HepG2 (cell line): Measurements from ENCODE around the gene NABP1. TPM values are rescaled to one million over a fixed set of nuclear protein-coding genes. Genes with fewer than 3 reads are reported as not detected.

ENCODE experiments used
- ATAC-seq: fragments of 200-7000 bp; cut with Tn5 transposase; 3 replicates; pipeline ENCODE4 v1.9.1; 2020; ENCODE audit warnings: mild to moderate bottlenecking, moderate library complexity
- BruUV-seq: library from RNA; stranded (reverse); fragments of 400-500 nt; replicated peaks from 2 replicates; lab custom pipeline; 2021; lab: Mats Ljungman, UMichigan
- CTCF ChIA-PET: fragments of 300-600 bp; formaldehyde crosslinking; extraction: SDS; loops from one replicate; lab custom pipeline; 2021; ENCODE audit warnings: low total read pairs, inconsistent platforms, low intra/inter-chr PET ratio; lab: Yijun Ruan, JAX
- POLR2A ChIA-PET: fragments of 350-600 bp; sonication (Branson Sonifier 250); formaldehyde crosslinking; loops from one replicate; lab custom pipeline; 2020; ENCODE audit warnings: antibody characterized with exemption, inconsistent platforms; lab: Yijun Ruan, JAX
- DNase-seq: peaks from one replicate; pipeline ENCODE4 v3.0.0-alpha.2; 2015; ENCODE audit warnings: low spot score
- FAIRE-seq: peaks from 3 replicates; lab custom pipeline; 2011; peaks lifted over from hg19 to GRCh38; lab: Jason Lieb, UNC
- H2AFZ ChIP-seq: one replicate; pipeline ENCODE4 v1.6.1; 2011; ENCODE audit warnings: low read length, inconsistent platforms
- H3K27ac ChIP-seq: fragments of 300-600 bp; 3 replicates; pipeline ENCODE4 v1.8.0; 2011; ENCODE audit warnings: mixed run types, mild to moderate bottlenecking, mixed read lengths, low read length, inconsistent platforms; ENCODE audit not compliant: insufficient read depth; ENCODE audit errors: extremely low read length
- H3K27me3 ChIP-seq, 2 experiments: fragments of 200-600 bp in 1 of 2; 2 replicates in 1 of 2; 3 replicates in 1 of 2; pipeline versions ENCODE4 v1.6.0 to v1.8.0; 2011; ENCODE audit warnings: low read length in 2 of 2, mild to moderate bottlenecking in 2 of 2, moderate library complexity in 2 of 2, inconsistent platforms in 1 of 2; ENCODE audit not compliant: insufficient read depth in 2 of 2, control insufficient read depth in 1 of 2
- H3K36me3 ChIP-seq, 2 experiments: fragments of 200-600 bp in 1 of 2; replicated peaks in 1 of 2; 2 replicates in 1 of 2; 3 replicates in 1 of 2; pipeline versions ENCODE4 v1.5.1 to v1.8.0; 2011; ENCODE audit warnings: low read length in 2 of 2, inconsistent platforms in 1 of 2; ENCODE audit not compliant: insufficient read depth in 2 of 2, control insufficient read depth in 1 of 2
- H3K4me1 ChIP-seq: 2 replicates; pipeline ENCODE4 v1.5.1; 2012; ENCODE audit warnings: low read length, inconsistent platforms; ENCODE audit not compliant: insufficient read depth
- H3K4me2 ChIP-seq: 2 replicates; pipeline ENCODE4 v1.6.0; 2011; ENCODE audit warnings: low read depth, low read length, inconsistent platforms
- H3K4me3 ChIP-seq, 3 experiments: fragments of 200-600 bp in 1 of 3; sonication (generic), shearing (Covaris generic) in 1 of 3; replicated peaks in 1 of 3; 2 replicates each; pipeline ENCODE4 v1.5.1; 2011 to 2016; ENCODE audit warnings: low read length in 3 of 3, inconsistent platforms in 2 of 3, low read depth in 2 of 3, mild to moderate bottlenecking in 2 of 3, control low read depth in 1 of 3, mixed read lengths in 1 of 3; ENCODE audit not compliant: insufficient read depth in 1 of 3
- H3K79me2 ChIP-seq: one replicate; pipeline ENCODE4 v1.6.1; 2011; ENCODE audit warnings: low read length, inconsistent platforms; ENCODE audit not compliant: insufficient read depth
- H3K9ac ChIP-seq: 2 replicates; pipeline ENCODE4 v1.6.0; 2011; ENCODE audit warnings: mild to moderate bottlenecking, low read depth, low read length, inconsistent platforms; ENCODE audit not compliant: insufficient read depth
- H3K9me3 ChIP-seq: 2 replicates; pipeline ENCODE4 v1.5.1; 2012; ENCODE audit warnings: mild to moderate bottlenecking, low read length
- H4K20me1 ChIP-seq: 2 replicates; pipeline ENCODE4 v1.6.0; 2011; ENCODE audit warnings: inconsistent platforms, mild to moderate bottlenecking, low read length, moderate library complexity; ENCODE audit not compliant: insufficient read depth
- CHD4 ChIP-seq: fragments of 200-600 bp; sonication (generic); IDR thresholded peaks from 2 replicates; pipeline ENCODE4 v1.7.0; 2017; ENCODE audit warnings: mild to moderate bottlenecking, low read length, borderline replicate concordance
- ETV6 ChIP-seq: sonication (generic); formaldehyde crosslinking; conservative IDR thresholded peaks from 2 replicates; pipeline ENCODE4 v1.4.0; 2020; ENCODE audit warnings: missing genetic modification reagents
- IRF2 ChIP-seq: IDR thresholded peaks from 2 replicates; pipeline ENCODE4 v1.6.1; 2018; ENCODE audit warnings: missing genetic modification reagents, missing compliant biosample characterization
- NFKBIZ ChIP-seq: IDR thresholded peaks from 2 replicates; pipeline ENCODE4 v1.6.1; 2018; ENCODE audit warnings: missing genetic modification reagents, missing compliant biosample characterization
- PCBP1 ChIP-seq: fragments of 200-400 bp; formaldehyde crosslinking; IDR thresholded peaks from 2 replicates; pipeline ENCODE4 v1.6.1; 2017; ENCODE audit warnings: mild to moderate bottlenecking, low read depth, low read length, borderline replicate concordance
- RELA ChIP-seq: sonication (generic); formaldehyde crosslinking; IDR thresholded peaks from 2 replicates; pipeline ENCODE4 v1.4.0; 2020; ENCODE audit warnings: missing genetic modification reagents
- ZBTB3 ChIP-seq: sonication (generic); formaldehyde crosslinking; IDR thresholded peaks from 2 replicates; pipeline ENCODE4 v1.4.0; 2020; ENCODE audit warnings: low read depth, mild to moderate bottlenecking, moderate library complexity, missing genetic modification reagents, borderline replicate concordance
- ZNF207 ChIP-seq: fragments of 450-650 bp; IDR thresholded peaks from 2 replicates; pipeline ENCODE4 v1.6.1; 2016; ENCODE audit warnings: antibody characterized with exemption, borderline replicate concordance
- ZNF501 ChIP-seq: sonication (generic); formaldehyde crosslinking; IDR thresholded peaks from 2 replicates; pipeline ENCODE4 v1.5.1; 2020; ENCODE audit warnings: mild to moderate bottlenecking, moderate library complexity, missing genetic modification reagents
- ZNF724P ChIP-seq: sonication (generic); formaldehyde crosslinking; IDR thresholded peaks from 2 replicates; pipeline ENCODE4 v1.8.0; 2022; ENCODE audit warnings: missing genetic modification reagents, borderline replicate concordance
- ZNF883 ChIP-seq: sonication (generic); formaldehyde crosslinking; IDR thresholded peaks from 2 replicates; pipeline ENCODE4 v1.5.1; 2020; ENCODE audit warnings: mild to moderate bottlenecking, missing genetic modification reagents; ENCODE audit errors: not compliant biosample characterization
- ZSCAN12 ChIP-seq: sonication (generic); formaldehyde crosslinking; IDR thresholded peaks from 2 replicates; pipeline ENCODE4 v1.9.0; 2021; ENCODE audit warnings: mild to moderate bottlenecking, missing genetic modification reagents
- WGBS: methylation state at CpG from one replicate; pipeline ENCODE4 v1.1.6; 2017; ENCODE audit warnings: low lambda C conversion rate; 5-methylcytosine and 5-hydroxymethylcytosine counted together
- in situ Hi-C: cut with HindIII; loops from 2 replicates; pipeline ENCODE4 v1.10.0; 2017; ENCODE audit warnings: low pct_unique_long_range_greater_than_20kb; ENCODE audit not compliant: extremely low pct_ligation_motif_present
- intact Hi-C: fragments of 100-400 bp; cut with micrococcal nuclease; formaldehyde crosslinking; loops from one replicate; pipeline ENCODE4 v1.10.0; 2022; ENCODE audit not compliant: unreplicated experiment
- polyA plus RNA-seq, 8 experiments: library from polyadenylated mRNA; depleted of rRNA in 3 of 8; stranded (reverse) in 7 of 8; unstranded in 1 of 8; fragments of >200 nt; fragmentation: Illumina TruSeq in 4 of 8; extraction: Trizol in 4 of 8; gene quantifications; 2 replicates each; pipeline versions ENCODE4 v1.2.1 to v1.2.3, GENCODE V29; 2011 to 2016; ENCODE audit warnings: low read depth in 4 of 8, missing spikeins in 1 of 8, mixed read lengths in 1 of 8; ENCODE audit not compliant: insufficient read depth in 1 of 8
- total RNA-seq, 5 experiments: library from RNA; depleted of rRNA; stranded (reverse); fragments of >200 nt; fragmentation: Illumina TruSeq; extraction: Trizol; gene quantifications; 2 replicates each; pipeline ENCODE4 v1.2.3, GENCODE V29; 2016; ENCODE audit warnings: low read depth in 1 of 5
- TF ChIP-seq, protein P1 (sequence below): sonication (generic); formaldehyde crosslinking; conservative IDR thresholded peaks from 2 replicates; pipeline ENCODE4 v1.5.0; 2020; ENCODE audit warnings: missing genetic modification reagents
- TF ChIP-seq, protein P2 (sequence below): sonication (generic); formaldehyde crosslinking; IDR thresholded peaks from 2 replicates; pipeline ENCODE4 v1.5.1; 2020; ENCODE audit warnings: mild to moderate bottlenecking, missing genetic modification reagents
- TF ChIP-seq, protein P3 (sequence below): IDR thresholded peaks from 2 replicates; pipeline ENCODE4 v1.6.1; 2016; ENCODE audit warnings: control low read depth
- TF ChIP-seq, protein P4 (sequence below): sonication (generic); formaldehyde crosslinking; IDR thresholded peaks from 2 replicates; pipeline ENCODE4 v1.4.0; 2020; ENCODE audit warnings: mild to moderate bottlenecking, missing genetic modification reagents

NABP1 gene
- total and polyA plus RNA-seq, 2 of the 13 experiments (the other 11 are each of a cell fraction or from before 2014, with no cell fraction given) = 14.9 to 19.8 TPM

DNA sequence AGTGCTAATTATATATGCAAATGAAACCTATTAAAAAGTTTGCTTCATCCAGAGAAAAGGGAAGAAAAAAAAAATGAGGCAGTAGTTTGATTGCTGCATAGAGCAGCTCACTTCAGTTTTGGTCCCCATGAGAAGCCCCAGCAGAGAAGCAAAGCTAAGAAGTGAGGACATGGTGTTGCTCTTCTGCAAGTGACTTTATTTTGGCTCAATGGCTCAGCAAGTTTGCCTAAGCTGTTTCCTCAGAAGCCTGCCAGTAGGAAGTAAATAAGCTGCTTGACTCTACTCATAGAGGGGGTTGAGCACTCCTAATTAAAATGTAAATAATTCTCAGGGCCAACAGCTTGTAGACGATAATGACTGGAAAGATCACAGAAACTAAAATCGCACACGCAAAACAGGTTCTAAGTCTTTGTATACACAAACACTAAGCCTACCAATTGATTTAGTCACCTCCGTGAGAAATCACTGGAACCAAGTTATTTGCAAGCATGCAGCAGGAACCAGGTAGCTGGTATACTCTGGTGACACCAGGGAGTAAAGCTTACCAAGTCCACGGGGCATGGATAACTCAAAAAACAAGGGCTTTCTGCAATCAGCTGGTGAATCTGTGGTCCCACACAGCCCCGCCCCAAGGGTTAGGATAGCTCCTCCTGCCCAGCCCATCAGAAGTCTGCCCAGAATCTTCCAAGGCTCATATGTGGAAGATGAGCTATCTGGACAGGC lies 39.7 kb upstream of the NABP1 start:
- Histone ChIP-seq H2AFZ (no peak overlapping the region), H3K4me1 (peaks cover 58% of the 10 kb centered on the region), H3K79me2 (no peaks in the 10 kb centered on the region), H3K4me3 (peak overlapping the region in 2 of 3 experiments; percentile 25 to 27; a peak in 3 of 6 replicates), H3K27me3 (no peaks in the 10 kb centered on the region), H3K9me3 (no peaks in the 10 kb centered on the region), H3K4me2 (peak overlapping the region; percentile 66), H3K9ac (peak overlapping the region; percentile 57), H4K20me1 (no peaks in the 10 kb centered on the region), H3K27ac (peak overlapping the region; percentile 75), H3K36me3 (no peaks in the 10 kb centered on the region)
- whole genome bisulfite sequencing = 1% methylated on average over 5 of the region's 6 CpGs
- peak; percentile 73 for ATAC-seq
- no TSS peak for BruUV-seq
- in situ Hi-C loops = loop anchor here (5.0 kb wide), 1 partner anchor 39 kb away; the partner anchor contains the start of gene NABP1
- DNase-seq = peak; percentile 68
- FAIRE-seq = no peak
- ChIA-PET POLR2A (interaction anchor here (0.8 to 4.7 kb wide), 10 partner anchors 12 to 56 kb away, joined by 3 to 153 read pairs (median 4); partner anchors contain the start of gene NABP1), CTCF (no interaction called here)
- intact Hi-C loops = loop anchor here (5.0 kb wide), 3 partner anchors 54 to 229 kb away; no protein-coding TSS in a partner anchor
- TF ChIP-seq CHD4 (no peak), ZNF883 (CRISPR knock-in tag) (no peak), ETV6 (CRISPR knock-in tag) (no peak), ZBTB3 (no peak; the same call in 1 of the 2 replicates), ZNF724P (no peak), RELA (CRISPR knock-in tag) (no peak), ZNF501 (CRISPR knock-in tag) (peak; percentile 31; the same call in 1 of the 2 replicates), PCBP1 (no peak), ZNF207 (no peak), ZSCAN12 (CRISPR knock-in tag) (no peak), IRF2 (CRISPR knock-in tag) (no peak), NFKBIZ (CRISPR knock-in tag) (no peak)
- TF ChIP-seq, protein P1, sequence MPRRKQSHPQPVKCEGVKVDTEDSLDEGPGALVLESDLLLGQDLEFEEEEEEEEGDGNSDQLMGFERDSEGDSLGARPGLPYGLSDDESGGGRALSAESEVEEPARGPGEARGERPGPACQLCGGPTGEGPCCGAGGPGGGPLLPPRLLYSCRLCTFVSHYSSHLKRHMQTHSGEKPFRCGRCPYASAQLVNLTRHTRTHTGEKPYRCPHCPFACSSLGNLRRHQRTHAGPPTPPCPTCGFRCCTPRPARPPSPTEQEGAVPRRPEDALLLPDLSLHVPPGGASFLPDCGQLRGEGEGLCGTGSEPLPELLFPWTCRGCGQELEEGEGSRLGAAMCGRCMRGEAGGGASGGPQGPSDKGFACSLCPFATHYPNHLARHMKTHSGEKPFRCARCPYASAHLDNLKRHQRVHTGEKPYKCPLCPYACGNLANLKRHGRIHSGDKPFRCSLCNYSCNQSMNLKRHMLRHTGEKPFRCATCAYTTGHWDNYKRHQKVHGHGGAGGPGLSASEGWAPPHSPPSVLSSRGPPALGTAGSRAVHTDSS (CRISPR knock-in tag) = no peak
- TF ChIP-seq, protein P2, sequence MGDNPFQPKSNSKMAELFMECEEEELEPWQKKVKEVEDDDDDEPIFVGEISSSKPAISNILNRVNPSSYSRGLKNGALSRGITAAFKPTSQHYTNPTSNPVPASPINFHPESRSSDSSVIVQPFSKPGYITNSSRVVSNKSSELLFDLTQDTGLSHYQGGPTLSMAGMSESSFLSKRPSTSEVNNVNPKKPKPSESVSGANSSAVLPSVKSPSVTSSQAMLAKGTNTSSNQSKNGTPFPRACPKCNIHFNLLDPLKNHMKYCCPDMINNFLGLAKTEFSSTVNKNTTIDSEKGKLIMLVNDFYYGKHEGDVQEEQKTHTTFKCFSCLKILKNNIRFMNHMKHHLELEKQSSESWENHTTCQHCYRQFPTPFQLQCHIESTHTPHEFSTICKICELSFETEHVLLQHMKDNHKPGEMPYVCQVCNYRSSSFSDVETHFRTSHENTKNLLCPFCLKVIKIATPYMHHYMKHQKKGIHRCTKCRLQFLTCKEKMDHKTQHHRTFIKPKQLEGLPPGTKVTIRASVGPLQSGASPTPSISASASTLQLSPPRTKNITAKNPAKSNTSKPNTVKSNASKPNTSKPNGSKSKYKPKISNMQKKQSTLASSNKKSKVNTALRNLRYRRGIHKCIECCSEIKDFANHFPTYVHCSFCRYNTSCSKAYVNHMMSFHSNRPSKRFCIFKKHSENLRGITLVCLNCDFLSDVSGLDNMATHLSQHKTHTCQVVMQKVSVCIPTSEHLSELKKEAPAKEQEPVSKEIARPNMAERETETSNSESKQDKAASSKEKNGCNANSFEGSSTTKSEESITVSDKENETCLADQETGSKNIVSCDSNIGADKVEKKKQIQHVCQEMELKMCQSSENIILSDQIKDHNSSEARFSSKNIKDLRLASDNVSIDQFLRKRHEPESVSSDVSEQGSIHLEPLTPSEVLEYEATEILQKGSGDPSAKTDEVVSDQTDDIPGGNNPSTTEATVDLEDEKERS (CRISPR knock-in tag) = no peak
- TF ChIP-seq, protein P3, sequence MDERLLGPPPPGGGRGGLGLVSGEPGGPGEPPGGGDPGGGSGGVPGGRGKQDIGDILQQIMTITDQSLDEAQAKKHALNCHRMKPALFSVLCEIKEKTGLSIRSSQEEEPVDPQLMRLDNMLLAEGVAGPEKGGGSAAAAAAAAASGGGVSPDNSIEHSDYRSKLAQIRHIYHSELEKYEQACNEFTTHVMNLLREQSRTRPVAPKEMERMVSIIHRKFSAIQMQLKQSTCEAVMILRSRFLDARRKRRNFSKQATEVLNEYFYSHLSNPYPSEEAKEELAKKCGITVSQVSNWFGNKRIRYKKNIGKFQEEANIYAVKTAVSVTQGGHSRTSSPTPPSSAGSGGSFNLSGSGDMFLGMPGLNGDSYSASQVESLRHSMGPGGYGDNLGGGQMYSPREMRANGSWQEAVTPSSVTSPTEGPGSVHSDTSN = no peak
- TF ChIP-seq, protein P4, sequence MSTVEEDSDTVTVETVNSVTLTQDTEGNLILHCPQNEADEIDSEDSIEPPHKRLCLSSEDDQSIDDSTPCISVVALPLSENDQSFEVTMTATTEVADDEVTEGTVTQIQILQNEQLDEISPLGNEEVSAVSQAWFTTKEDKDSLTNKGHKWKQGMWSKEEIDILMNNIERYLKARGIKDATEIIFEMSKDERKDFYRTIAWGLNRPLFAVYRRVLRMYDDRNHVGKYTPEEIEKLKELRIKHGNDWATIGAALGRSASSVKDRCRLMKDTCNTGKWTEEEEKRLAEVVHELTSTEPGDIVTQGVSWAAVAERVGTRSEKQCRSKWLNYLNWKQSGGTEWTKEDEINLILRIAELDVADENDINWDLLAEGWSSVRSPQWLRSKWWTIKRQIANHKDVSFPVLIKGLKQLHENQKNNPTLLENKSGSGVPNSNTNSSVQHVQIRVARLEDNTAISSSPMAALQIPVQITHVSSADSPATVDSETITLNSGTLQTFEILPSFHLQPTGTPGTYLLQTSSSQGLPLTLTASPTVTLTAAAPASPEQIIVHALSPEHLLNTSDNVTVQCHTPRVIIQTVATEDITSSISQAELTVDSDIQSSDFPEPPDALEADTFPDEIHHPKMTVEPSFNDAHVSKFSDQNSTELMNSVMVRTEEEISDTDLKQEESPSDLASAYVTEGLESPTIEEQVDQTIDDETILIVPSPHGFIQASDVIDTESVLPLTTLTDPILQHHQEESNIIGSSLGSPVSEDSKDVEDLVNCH = no peak
